Right atrium auricular region (tissue), 2 donors: ENCODE data around the gene NUMB. TPM values are rescaled to one million over a fixed set of nuclear protein-coding genes. Genes with fewer than 3 reads are reported as not detected.
A peak's percentile ranks its signal among the peaks of the same experiment; 100 is the strongest.

Experiments used
- DNase-seq: peaks from one replicate; pipeline ENCODE4 v3.0.0-alpha.2; 2019; ENCODE audit warnings: low spot score
- H3K27ac ChIP-seq, 2 donors: fragments of 200-600 bp; sonication (generic); 1 replicate in 1 of 2; 2 replicates in 1 of 2; pipeline ENCODE4 v1.5.1; 2016 to 2019
- H3K27me3 ChIP-seq, 2 donors: fragments of 200-600 bp; sonication (generic); one replicate each; pipeline versions ENCODE4 v1.5.1 to v1.6.0; 2017 to 2019
- H3K36me3 ChIP-seq: fragments of 200-600 bp; sonication (generic); one replicate; pipeline ENCODE4 v1.5.1; 2016
- H3K4me1 ChIP-seq, 2 donors: fragments of 200-600 bp; sonication (generic); one replicate each; pipeline versions ENCODE4 v1.5.1 to v1.6.0; 2017 to 2019
- H3K4me3 ChIP-seq, 2 donors: fragments of 200-600 bp; sonication (generic); 1 replicate in 1 of 2; 2 replicates in 1 of 2; pipeline ENCODE4 v1.5.1; 2017 to 2019; ENCODE audit warnings: mild to moderate bottlenecking in 1 of 2, moderate library complexity in 1 of 2
- H3K9me3 ChIP-seq, 2 donors: fragments of 200-600 bp; sonication (generic); one replicate each; pipeline ENCODE4 v1.5.1; 2019
- total RNA-seq, 2 donors: library from RNA; depleted of rRNA; stranded (reverse); fragments of >200 nt; gene quantifications; one replicate each; pipeline ENCODE4 v1.1.0, GENCODE V29; 2016
- TF ChIP-seq, protein P1 (sequence below), 2 donors: fragments of 200-600 bp; sonication (generic); IDR thresholded peaks; one replicate each; pipeline ENCODE4 v1.5.1; 2019; ENCODE audit warnings: antibody characterized with exemption in 2 of 2

Gene NUMB
- total RNA-seq, 2 donors from 2014 or later, result 24.6 to 31.9 TPM

DNA sequence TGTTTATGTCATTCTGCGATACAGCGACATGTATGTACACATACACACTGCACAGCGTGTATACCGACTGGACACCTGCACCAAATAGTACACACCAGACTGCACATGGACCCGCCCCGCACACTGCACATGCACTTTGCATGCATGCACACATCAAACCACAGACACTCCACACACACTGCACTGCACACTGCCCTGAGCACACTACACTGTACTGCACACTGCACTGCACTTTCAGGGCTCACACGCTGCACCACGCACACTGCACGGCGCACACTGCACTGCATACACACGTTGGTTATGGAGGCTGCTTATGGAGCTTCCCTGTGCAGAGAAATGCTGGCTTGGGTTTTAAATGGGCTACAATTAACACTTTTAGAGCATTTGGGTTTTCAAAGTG, 219.4 kb downstream of the NUMB start:
- Histone ChIP-seq H3K4me1 (peaks cover 0 to 48% of the 10 kb centered on the region in 2 donors), H3K9me3 (no peaks in the 10 kb centered on the region), H3K4me3 (no peak overlapping the region), H3K36me3 (no peaks in the 10 kb centered on the region), H3K27ac (no peak overlapping the region), H3K27me3 (peaks cover 0 to 8% of the 10 kb centered on the region in 2 donors)
- DNase-seq, result no peak
- TF ChIP-seq, protein P1, sequence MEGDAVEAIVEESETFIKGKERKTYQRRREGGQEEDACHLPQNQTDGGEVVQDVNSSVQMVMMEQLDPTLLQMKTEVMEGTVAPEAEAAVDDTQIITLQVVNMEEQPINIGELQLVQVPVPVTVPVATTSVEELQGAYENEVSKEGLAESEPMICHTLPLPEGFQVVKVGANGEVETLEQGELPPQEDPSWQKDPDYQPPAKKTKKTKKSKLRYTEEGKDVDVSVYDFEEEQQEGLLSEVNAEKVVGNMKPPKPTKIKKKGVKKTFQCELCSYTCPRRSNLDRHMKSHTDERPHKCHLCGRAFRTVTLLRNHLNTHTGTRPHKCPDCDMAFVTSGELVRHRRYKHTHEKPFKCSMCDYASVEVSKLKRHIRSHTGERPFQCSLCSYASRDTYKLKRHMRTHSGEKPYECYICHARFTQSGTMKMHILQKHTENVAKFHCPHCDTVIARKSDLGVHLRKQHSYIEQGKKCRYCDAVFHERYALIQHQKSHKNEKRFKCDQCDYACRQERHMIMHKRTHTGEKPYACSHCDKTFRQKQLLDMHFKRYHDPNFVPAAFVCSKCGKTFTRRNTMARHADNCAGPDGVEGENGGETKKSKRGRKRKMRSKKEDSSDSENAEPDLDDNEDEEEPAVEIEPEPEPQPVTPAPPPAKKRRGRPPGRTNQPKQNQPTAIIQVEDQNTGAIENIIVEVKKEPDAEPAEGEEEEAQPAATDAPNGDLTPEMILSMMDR (IDR thresholded peaks at IDR 0.05), result no peak

DNA sequence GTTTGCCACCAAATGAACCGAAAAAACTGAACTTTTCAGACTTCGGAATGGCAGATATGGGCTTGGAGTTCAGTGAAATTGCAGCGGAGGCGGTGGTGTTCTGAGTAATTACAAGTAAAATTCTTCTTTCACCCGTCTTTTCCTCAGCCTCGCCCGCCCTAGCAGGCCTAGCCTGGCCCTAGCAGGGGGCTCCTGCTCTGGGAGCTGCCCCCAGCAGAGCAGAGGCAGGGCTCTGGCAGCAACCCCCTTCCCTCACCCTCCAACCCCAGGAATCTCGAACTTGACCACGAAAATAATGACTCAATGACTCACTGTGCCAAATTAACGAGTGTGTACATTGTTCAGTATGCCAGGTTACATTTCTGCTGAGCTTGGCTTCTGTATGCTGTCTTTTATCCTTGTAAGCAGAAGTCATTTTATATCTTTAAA, 219.9 kb downstream of the NUMB start:
- H3K4me1 ChIP-seq, result peaks cover 0 to 48% of the 10 kb centered on the region in 2 donors
- TF ChIP-seq, protein P1 (IDR thresholded peaks at IDR 0.05), result no peak
- peak overlapping the region in 1 of 2 donors; percentile 23 for H3K27ac ChIP-seq
- no peaks in the 10 kb centered on the region for H3K36me3 ChIP-seq
- DNase-seq, result no peak
- H3K27me3 ChIP-seq, result peaks cover 0 to 8% of the 10 kb centered on the region in 2 donors
- no peaks in the 10 kb centered on the region for H3K9me3 ChIP-seq
- peak overlapping the region; percentile 47 to 55 for H3K4me3 ChIP-seq

DNA sequence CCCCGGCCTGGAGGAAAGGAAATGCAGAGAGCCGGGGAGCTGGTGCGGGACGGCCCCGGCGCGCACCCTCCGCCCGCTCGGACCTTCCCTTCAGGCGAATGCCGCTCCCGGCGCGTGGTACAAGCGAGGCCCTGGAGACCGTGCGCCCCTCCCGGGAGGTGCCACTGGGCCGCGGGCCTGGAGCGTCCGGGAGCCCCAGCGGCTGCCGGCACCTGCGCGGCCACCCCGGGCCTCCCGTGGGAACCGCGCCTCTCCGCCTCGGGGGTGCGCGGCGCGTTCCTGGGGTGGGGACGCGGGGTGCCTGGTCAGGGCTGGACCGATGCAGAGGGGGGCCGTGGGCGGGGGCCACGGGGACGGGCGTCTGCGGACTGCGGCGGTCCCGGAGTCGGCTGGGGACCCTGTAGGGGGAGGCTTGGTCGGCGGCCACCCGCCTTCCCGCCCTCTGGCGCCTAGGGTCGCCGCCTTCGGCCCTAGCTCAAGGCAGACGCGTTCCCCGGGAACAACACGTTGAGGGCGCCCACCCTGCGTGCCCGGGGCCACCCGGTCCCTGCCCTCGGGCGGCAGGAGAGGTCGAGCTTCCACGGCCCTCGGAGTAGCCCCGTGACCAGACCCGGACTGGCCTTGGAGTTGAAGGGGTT, 220.4 kb downstream of the NUMB start:
- H3K9me3 ChIP-seq, result no peaks in the 10 kb centered on the region
- H3K4me1 ChIP-seq, result peaks cover 0 to 49% of the 10 kb centered on the region in 2 donors
- TF ChIP-seq, protein P1 (IDR thresholded peaks at IDR 0.05), result no peak
- H3K27me3 ChIP-seq, result peaks cover 0 to 8% of the 10 kb centered on the region in 2 donors
- DNase-seq, result no peak
- peak overlapping the region; percentile 16 to 23 for H3K27ac ChIP-seq
- peak overlapping the region; percentile 47 to 55 for H3K4me3 ChIP-seq
- no peaks in the 10 kb centered on the region for H3K36me3 ChIP-seq

DNA sequence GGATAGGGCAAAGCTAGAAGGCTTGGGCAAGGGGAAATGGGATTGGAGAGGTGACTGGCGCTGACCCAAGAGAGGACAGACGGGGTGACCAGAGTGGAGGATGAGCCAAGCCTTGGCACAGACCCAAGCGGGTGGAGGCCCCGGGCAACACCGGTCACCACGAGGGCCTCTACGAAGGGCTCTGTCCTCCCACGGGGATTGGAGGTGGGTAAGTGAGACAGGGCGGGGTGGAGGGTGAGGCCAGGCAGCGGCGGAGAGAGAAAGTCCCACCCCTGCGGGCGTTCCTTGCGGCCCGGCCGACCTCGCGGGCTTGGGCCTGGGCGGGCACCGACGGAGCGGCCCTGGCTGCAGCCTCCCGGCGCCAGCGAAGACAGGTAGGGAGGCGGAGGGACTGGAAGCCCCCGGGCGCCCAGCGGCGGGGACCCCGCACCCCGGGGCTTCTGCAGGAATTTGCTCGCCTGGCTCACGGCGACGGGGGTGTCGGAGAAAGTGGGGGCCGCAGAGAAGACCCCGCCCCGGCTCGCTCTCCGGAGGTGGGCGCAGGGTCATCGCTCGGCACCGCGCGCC, 221.0 kb downstream of the NUMB start, which contains the start of gene PAPLN:
Gene PAPLN, plus strand, starts transcription at position 288 of the 567 bp plus-strand sequence. CDS start 2,273 bp downstream, outside the sequence.
- Histone ChIP-seq H3K27me3 (peaks cover 0 to 8% of the 10 kb centered on the region in 2 donors), H3K4me3 (peak within 1 kb of the TSS; percentile 47 to 55), H3K27ac (peak within 1 kb of the TSS; percentile 16 to 23), H3K4me1 (peaks cover 0 to 55% of the 10 kb centered on the region in 2 donors), H3K9me3 (no peaks in the 10 kb centered on the region), H3K36me3 (no peaks in the 10 kb centered on the region)
- DNase-seq, result no peak
- TF ChIP-seq, protein P1 (IDR thresholded peaks at IDR 0.05), result no peak

DNA sequence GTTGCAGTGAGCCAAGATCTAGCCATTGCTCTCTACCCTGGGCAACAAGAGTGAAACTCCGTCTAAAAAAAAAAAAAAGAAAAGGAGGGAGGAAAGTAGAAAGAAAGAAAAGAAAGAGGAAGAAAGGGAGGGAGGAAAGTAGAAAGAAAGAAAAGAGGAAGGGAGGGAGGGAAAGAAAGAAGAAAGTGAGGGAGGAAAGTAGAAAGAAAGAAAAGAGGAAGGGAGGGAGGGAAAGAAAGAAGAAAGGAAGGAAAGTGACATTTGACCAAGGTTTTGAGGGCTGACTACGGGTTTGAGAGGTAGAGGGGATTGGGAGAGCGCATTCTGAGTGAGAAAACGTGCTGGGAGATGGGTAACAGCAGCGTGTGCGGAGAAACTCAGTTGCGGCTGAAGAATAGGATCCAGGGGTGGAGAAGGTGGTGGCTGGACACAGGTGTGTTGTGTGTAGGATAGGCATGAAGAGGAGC, 221.6 kb downstream of the NUMB start:
- no peak for DNase-seq
- Histone ChIP-seq H3K27me3 (peaks cover 0 to 8% of the 10 kb centered on the region in 2 donors), H3K36me3 (no peaks in the 10 kb centered on the region), H3K9me3 (no peaks in the 10 kb centered on the region), H3K27ac (no peak overlapping the region), H3K4me1 (peaks cover 0 to 60% of the 10 kb centered on the region in 2 donors), H3K4me3 (no peak overlapping the region)
- TF ChIP-seq, protein P1 (IDR thresholded peaks at IDR 0.05), result no peak
